GM12892 (cell line): ENCODE measurements around the gene GAGE10.

ENCODE experiments used
- POLR2A ChIP-seq: IDR thresholded peaks from 2 replicates; pipeline ENCODE4 v1.6.1; 2011; ENCODE audit warnings: low read depth, low read length, control low read depth
- POLR2AphosphoS5 ChIP-seq: IDR thresholded peaks from 2 replicates; pipeline ENCODE4 v1.6.1; 2011; ENCODE audit warnings: low read depth, low read length, control low read depth
- TAF1 ChIP-seq: IDR thresholded peaks from 2 replicates; pipeline ENCODE4 v1.6.1; 2011; ENCODE audit warnings: low read depth, mild to moderate bottlenecking, control low read depth, low read length, borderline replicate concordance

DNA sequence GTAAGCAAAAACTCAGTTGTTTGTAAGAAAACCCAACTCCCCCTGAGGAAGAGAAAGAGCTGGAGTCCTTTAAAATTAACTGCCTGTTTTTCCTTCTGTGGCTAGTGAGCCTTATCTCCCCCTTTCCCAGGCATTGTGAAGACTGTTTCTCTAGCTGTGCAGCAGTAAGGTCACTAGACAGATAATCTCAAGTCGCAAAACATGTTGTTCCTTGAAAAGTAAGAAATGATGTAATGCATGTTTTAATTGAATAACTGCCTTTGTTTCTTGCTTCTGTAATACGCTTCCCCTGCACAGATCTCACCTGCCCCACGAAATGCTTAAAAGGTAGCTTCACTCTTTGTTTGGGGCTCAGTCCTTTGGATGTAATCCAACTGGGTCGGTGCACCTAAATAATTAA, 12.6 kb downstream of the GAGE10 start:
- TF ChIP-seq POLR2A (no peak), TAF1 (no peak), POLR2AphosphoS5 (no peak)
